Fibroblast of pulmonary artery (primary cell): ENCODE data around the gene ITGA11.

ENCODE experiments used
- DNase-seq: peaks from one replicate; pipeline ENCODE4 v3.0.0-alpha.2; 2010; ENCODE audit warnings: low read depth
- H3K4me3 ChIP-seq: replicated peaks from 2 replicates; pipeline ENCODE4 v1.5.1; 2011; ENCODE audit warnings: low read depth, mild to moderate bottlenecking, control low read depth, low read length, moderate library complexity
- TF ChIP-seq, protein P1 (sequence below): IDR thresholded peaks from 2 replicates; pipeline ENCODE4 v1.5.1; 2011; ENCODE audit warnings: mild to moderate bottlenecking, control low read depth, low read length, inconsistent platforms; ENCODE audit errors: missing control alignments

ITGA11 gene

DNA sequence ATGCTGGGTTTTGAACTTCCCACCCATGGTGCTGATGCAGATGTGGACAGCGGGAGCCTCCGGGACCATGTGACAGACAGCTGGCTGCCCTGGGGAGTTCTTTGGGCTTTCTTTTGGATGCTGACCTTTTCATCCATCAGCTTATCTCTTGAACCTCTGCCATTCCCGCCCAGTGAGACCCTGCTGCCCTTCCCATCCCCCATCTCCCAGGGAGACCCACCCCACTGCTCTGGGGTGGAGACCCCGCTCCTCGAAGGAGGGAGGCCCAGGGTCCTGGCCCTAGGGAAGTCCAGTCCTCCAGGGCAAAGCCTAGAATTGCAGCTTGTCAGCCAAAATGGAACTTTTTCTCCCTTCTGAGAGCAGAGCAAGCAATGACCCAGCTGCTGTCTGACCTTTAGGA lies 64.0 kb downstream of the ITGA11 start:
- TF ChIP-seq, protein P1, sequence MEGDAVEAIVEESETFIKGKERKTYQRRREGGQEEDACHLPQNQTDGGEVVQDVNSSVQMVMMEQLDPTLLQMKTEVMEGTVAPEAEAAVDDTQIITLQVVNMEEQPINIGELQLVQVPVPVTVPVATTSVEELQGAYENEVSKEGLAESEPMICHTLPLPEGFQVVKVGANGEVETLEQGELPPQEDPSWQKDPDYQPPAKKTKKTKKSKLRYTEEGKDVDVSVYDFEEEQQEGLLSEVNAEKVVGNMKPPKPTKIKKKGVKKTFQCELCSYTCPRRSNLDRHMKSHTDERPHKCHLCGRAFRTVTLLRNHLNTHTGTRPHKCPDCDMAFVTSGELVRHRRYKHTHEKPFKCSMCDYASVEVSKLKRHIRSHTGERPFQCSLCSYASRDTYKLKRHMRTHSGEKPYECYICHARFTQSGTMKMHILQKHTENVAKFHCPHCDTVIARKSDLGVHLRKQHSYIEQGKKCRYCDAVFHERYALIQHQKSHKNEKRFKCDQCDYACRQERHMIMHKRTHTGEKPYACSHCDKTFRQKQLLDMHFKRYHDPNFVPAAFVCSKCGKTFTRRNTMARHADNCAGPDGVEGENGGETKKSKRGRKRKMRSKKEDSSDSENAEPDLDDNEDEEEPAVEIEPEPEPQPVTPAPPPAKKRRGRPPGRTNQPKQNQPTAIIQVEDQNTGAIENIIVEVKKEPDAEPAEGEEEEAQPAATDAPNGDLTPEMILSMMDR, result no peak
- no peak for DNase-seq
- H3K4me3 ChIP-seq, result no peak overlapping the region

DNA sequence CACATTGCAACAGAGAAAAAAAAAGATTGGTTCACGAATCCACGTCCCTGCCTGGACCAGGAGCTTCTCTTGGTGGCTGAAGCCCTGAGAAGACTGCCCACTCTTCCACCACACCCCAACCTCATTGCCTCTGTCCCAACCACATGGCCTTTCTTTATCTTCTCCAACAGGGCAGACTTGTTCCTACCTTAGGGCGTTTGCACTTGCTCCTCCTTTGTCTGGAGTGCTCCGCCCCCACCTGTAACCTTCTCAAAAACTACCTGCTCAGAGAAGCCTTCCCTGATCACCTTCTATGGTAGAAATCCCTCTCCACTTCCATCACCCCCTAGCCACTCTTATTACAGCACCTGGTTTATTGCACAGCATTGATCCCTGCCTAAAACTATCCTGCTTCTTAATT lies 64.7 kb downstream of the ITGA11 start:
- DNase-seq, result no peak
- TF ChIP-seq, protein P1, result no peak
- no peak overlapping the region for H3K4me3 ChIP-seq

DNA sequence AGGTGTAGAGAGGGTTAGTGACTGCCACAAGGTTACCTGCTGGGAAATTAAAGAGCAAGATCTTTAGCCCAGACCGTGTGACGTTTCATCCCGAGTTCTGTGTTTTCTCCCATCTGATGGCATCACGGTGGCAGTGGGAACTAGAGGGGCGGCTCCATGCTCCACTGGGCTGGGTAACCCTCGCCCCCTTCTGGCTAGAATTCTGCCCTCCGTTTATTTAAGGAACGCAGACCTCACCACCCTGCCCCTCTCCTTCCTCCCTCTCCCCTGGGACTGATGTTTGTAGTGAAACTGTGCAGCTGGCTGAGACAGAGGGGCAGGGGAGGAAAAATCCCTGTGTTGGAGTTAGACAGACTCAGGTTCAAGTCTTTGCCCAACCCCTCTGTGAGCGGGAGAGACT lies 65.6 kb downstream of the ITGA11 start:
- no peak for DNase-seq
- TF ChIP-seq, protein P1, result no peak
- H3K4me3 ChIP-seq, result no peak overlapping the region

DNA sequence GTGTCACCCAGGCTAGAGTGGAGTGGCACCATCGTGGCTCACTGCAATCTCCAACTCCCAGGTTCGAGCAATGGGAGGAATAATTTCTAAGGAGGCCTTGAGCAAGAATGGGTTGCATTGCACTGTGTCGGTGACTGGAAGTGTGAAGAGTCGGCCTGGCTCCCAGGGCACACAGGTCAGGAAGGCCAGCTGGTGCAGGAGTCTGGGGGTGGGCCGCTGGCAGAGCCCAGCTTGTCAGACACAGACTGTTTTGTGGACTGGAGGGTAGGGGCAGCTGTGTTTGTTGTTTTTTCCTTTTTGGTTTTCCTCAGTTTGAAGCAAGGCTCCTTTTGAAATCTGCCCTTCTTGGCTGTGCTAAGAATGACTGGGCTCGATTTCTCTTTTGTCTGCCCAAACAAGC lies 66.2 kb downstream of the ITGA11 start:
- TF ChIP-seq, protein P1, result no peak
- H3K4me3 ChIP-seq, result no peak overlapping the region
- no peak for DNase-seq

DNA sequence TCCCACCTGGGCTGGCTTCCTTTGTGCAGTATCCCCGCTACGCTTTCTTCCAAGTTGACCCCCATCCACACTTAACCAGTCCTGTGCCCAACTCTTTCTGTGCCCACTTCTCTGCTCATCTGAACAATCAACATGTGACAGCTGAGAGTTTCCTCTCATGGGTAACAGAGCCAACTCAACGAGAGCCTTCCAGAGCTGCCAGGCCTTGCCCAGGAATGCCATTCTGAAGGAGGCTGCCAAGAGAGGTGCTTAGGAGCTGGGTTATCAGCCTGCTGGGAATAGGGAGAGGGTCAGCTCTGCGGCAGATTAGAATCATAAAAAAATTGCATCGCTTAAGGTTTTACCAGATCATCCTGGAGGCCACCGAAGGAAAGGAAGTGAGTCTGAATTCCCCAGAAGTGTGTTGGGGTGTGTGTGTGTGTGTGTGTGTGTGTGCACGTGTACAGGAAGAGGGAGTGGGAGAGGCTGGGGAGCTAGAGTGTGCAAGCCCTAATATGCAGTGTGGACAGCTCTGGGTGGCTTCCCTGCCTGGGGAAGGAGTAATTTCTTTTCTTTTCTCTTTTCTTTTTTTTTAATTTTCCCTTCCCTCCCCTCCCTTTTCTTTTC lies 66.7 kb downstream of the ITGA11 start:
- TF ChIP-seq, protein P1, result no peak
- peak; percentile 69 for DNase-seq
- H3K4me3 ChIP-seq, result no peak overlapping the region

DNA sequence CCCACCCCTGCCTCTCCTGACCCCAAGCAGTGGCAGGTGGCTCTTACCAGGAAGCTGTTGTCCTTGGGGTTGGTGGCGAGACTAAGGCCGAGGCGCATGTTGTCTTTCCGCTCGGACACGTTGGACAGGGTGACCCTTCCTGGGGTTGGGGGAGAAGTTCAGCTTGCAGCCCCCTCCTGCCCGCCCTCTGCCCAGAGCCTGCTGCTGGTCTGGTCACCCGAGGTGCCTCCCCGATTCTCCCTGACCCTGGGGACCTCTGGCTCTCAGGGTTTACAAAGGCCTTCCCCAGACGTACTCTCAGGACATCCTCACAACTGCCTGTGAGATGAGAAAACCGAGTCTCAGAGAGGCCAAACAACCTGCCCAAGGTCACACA lies 67.3 kb downstream of the ITGA11 start:
- H3K4me3 ChIP-seq, result no peak overlapping the region
- TF ChIP-seq, protein P1, result no peak
- DNase-seq, result no peak

DNA sequence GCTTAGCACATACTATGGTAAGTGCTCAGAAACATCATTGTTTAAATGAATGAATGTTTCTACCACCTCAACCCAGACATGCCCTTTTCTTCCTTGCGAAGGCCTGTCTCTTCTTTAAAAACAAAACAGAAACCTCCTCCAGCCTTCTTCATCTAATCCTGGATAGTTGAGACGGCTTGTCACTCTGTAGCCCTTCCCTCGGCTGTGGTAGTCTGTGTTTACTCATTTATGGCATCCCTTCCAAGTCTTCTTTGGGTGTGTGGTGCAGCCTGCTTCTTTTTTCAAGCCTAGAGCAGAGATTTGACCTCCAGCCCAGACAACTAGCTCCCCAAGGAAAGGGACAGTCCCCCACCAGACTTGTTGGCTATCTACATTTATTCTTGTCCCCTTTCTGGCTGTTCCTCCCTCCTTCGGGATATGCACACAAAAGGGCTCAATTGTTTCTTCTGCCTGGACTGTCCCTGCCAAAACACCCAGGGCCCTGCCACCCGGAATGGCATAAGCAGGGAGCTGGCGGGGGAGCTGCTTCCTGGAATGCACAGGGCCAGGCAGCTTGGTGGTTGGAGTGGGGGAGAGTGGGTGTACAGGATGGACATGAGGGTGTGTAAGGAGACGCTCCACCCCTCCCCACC lies 67.8 kb downstream of the ITGA11 start:
- no peak overlapping the region for H3K4me3 ChIP-seq
- DNase-seq, result peak; percentile 73
- TF ChIP-seq, protein P1, result no peak
